ENCODE results near the gene INO80B.

The INO80B gene

GRCh38 chr2:74413001-74413698, 41.7 kb upstream of the INO80B start:
- ATAC-seq (ENCODE audit: insufficient read depth, low read depth) (no peak), DNase-seq (no peak)
- H3K79me2 ChIP-seq (ENCODE audit: insufficient read depth, low read length): no peaks in the 10 kb centered on the region
- H3K4me2 ChIP-seq (ENCODE audit: insufficient read depth, low read length): no peak overlapping the region
- no peaks in the 10 kb centered on the region for H3K27me3 ChIP-seq (ENCODE audit: insufficient read depth, low read length, poor library complexity)
- no peaks in the 10 kb centered on the region for H3K4me1 ChIP-seq (ENCODE audit: insufficient read depth, low read length)
- 0 out of 2 replicates have a peak overlapping the region, but pooled peaks have one; percentile 5 for H2AFZ ChIP-seq (ENCODE audit: low read depth, low read length)
- TF ChIP-seq EZH2 (IDR thresholded peaks at IDR 0.05; ENCODE audit: borderline replicate concordance, low read depth, low read length, severe bottlenecking) (no peak), CTCF (IDR thresholded peaks at IDR 0.05; ENCODE audit: borderline replicate concordance, extremely low read depth, low read length, poor library complexity, severe bottlenecking) (no peak)
- no peaks in the 10 kb centered on the region for H4K20me1 ChIP-seq (ENCODE audit: insufficient read depth, low read length)
- no peaks in the 10 kb centered on the region for H3K36me3 ChIP-seq (ENCODE audit: insufficient read depth, low read length)
- H3K9me3 ChIP-seq (ENCODE audit: insufficient read depth, low read length, severe bottlenecking): no peaks in the 10 kb centered on the region
- no peak overlapping the region for H3K9ac ChIP-seq (ENCODE audit: low read depth, low read length)
- no peak overlapping the region for H3K4me3 ChIP-seq (ENCODE audit: low read depth in 1 of 2, low read length in 2 of 2)
- no peak overlapping the region for H3K27ac ChIP-seq (ENCODE audit: low read length)

- no peak overlapping the region for H3K27ac ChIP-seq (ENCODE audit: low read length)
- H3K4me2 ChIP-seq (ENCODE audit: insufficient read depth, low read length): no peak overlapping the region
- H3K79me2 ChIP-seq (ENCODE audit: insufficient read depth, low read length): no peaks in the 10 kb centered on the region
- no peak overlapping the region for H2AFZ ChIP-seq (ENCODE audit: low read depth, low read length)
- H4K20me1 ChIP-seq (ENCODE audit: insufficient read depth, low read length): no peaks in the 10 kb centered on the region
- no peak overlapping the region for H3K9ac ChIP-seq (ENCODE audit: low read depth, low read length)
- no peaks in the 10 kb centered on the region for H3K27me3 ChIP-seq (ENCODE audit: insufficient read depth, low read length, poor library complexity)
- DNase-seq (no peak), ATAC-seq (ENCODE audit: insufficient read depth, low read depth) (no peak)
- no peak overlapping the region for H3K4me3 ChIP-seq (ENCODE audit: low read depth in 1 of 2, low read length in 2 of 2)
- no peaks in the 10 kb centered on the region for H3K4me1 ChIP-seq (ENCODE audit: insufficient read depth, low read length)
- no peaks in the 10 kb centered on the region for H3K36me3 ChIP-seq (ENCODE audit: insufficient read depth, low read length)
- H3K9me3 ChIP-seq (ENCODE audit: insufficient read depth, low read length, severe bottlenecking): no peaks in the 10 kb centered on the region
- TF ChIP-seq EZH2 (IDR thresholded peaks at IDR 0.05; ENCODE audit: borderline replicate concordance, low read depth, low read length, severe bottlenecking) (no peak), CTCF (IDR thresholded peaks at IDR 0.05; ENCODE audit: borderline replicate concordance, extremely low read depth, low read length, poor library complexity, severe bottlenecking) (no peak)
Observed at GRCh38 chr2:74414441-74414840, 40.4 kb upstream of the INO80B start.

DNA sequence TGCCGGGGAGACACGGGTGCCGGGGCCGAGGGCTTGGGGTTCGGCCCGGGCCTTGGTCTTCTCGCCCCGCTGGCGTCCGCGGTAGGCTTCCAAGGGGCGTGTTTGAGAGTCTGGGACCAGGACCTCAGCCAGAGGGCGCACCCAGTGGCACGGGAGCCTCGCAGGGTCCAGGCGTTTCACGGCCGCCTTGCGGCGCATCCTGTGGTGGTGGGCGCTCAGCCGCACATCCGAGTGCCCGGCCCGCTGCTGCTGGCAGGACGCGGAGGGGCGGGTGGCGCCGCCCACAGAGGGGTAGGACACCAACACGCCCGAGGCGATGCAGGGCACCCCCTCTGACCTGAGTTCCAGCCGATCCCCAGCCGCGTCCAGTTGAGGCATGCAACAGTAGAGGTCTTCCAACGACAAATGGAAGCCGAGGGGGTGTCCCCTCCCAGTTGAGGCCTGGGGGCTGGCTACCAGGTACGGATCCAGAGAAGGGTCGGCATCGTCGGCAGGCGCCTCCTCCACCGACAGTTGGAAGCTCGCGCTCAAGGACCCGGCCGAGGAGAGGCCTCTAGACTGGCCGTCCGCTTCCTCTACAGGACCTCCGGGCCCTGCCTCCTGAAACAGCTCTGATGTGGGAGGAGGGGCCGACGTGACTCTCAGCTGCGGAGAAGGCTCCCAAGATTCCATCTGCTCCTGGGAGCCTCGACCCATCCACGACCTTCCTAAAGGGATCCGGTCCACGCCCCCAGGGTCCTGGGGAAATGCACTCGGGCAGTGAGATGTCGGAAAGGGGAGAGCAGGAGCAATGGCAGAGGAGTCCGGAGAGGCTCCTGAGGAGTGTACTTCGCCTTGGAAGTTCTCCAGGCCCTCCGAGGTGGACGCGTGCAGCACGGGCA, 39.8 kb upstream of the INO80B start:
- Histone ChIP-seq H4K20me1 (ENCODE audit: insufficient read depth, low read length) (no peaks in the 10 kb centered on the region), H3K36me3 (ENCODE audit: insufficient read depth, low read length) (no peaks in the 10 kb centered on the region), H3K27ac (ENCODE audit: low read length) (no peak overlapping the region), H3K79me2 (ENCODE audit: insufficient read depth, low read length) (no peaks in the 10 kb centered on the region), H3K9ac (ENCODE audit: low read depth, low read length) (no peak overlapping the region), H3K4me3 (ENCODE audit: low read depth in 1 of 2, low read length in 2 of 2) (no peak overlapping the region), H3K27me3 (ENCODE audit: insufficient read depth, low read length, poor library complexity) (no peaks in the 10 kb centered on the region), H2AFZ (ENCODE audit: low read depth, low read length) (no peak overlapping the region), H3K9me3 (ENCODE audit: insufficient read depth, low read length, severe bottlenecking) (no peaks in the 10 kb centered on the region), H3K4me1 (ENCODE audit: insufficient read depth, low read length) (no peaks in the 10 kb centered on the region), H3K4me2 (ENCODE audit: insufficient read depth, low read length) (no peak overlapping the region)
- ATAC-seq (ENCODE audit: insufficient read depth, low read depth): no peak
- no peak for DNase-seq
- TF ChIP-seq CTCF (IDR thresholded peaks at IDR 0.05; ENCODE audit: borderline replicate concordance, extremely low read depth, low read length, poor library complexity, severe bottlenecking): no peak
- TF ChIP-seq EZH2 (IDR thresholded peaks at IDR 0.05; ENCODE audit: borderline replicate concordance, low read depth, low read length, severe bottlenecking): no peak

Measured in DND-41 (cell line).